ENCODE measurements around the gene HSPG2.

The HSPG2 gene

DNA sequence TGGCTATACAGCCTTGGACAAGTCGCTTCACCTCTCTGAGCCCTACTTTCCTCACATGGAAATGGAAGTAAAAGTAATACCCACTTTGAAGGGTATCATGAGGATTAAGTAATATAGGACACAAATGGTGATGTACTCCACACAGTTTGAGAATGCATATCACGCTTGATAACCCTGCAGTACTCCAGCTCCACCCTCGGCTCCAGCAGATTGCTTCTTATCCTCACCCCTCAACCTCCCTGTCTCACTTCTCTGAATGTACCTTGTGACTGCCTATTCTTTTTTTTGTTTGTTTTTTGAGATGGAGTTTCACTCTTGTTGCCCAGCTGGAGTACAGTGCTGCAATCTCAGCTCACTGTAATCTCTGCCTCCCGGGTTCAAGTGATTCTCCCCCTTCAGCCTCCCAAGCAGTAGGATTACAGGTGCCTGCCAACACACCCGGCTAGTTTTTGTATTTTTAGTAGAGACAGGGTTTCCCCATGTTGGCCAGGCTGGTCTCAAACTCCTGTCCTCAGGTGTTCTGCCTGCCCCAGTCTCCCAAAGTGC is 69.6 kb downstream of the HSPG2 start:
- H3K9me3 ChIP-seq (ENCODE audit: control insufficient read depth, insufficient read depth, low read length), result no peaks in the 10 kb centered on the region
- peaks cover 37% of the 10 kb centered on the region for H3K36me3 ChIP-seq (ENCODE audit: control insufficient read depth, insufficient read depth, low read length)
- no peaks in the 10 kb centered on the region for H3K27me3 ChIP-seq (ENCODE audit: control insufficient read depth, insufficient read depth, low read length)
- H3K9ac ChIP-seq (ENCODE audit: low read depth, low read length), result no peak overlapping the region
- H3K4me1 ChIP-seq (ENCODE audit: control insufficient read depth, insufficient read depth, low read length), result peaks cover 10% of the 10 kb centered on the region
- no peak overlapping the region for H3K4me3 ChIP-seq (ENCODE audit: low read depth, low read length)

DNA sequence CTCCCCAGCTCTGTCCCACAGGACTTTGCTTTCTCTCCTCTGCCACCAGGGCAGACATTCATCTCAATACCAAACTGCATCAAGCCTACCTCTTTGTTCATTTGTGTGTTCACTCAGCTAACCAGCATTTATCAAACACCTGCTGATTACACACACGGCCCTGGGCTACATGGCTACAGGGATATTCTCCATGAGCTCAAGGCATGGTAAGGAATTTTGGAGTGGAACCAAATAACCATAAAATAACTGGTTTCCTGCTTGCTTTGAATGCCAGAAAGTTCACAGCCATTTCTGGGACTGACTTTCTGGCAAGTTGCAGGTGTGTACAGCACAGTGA is 70.4 kb downstream of the HSPG2 start:
- Histone ChIP-seq H3K27me3 (ENCODE audit: control insufficient read depth, insufficient read depth, low read length) (no peaks in the 10 kb centered on the region), H3K36me3 (ENCODE audit: control insufficient read depth, insufficient read depth, low read length) (peaks cover 32% of the 10 kb centered on the region), H3K4me1 (ENCODE audit: control insufficient read depth, insufficient read depth, low read length) (peaks cover 10% of the 10 kb centered on the region), H3K9ac (ENCODE audit: low read depth, low read length) (no peak overlapping the region), H3K9me3 (ENCODE audit: control insufficient read depth, insufficient read depth, low read length) (no peaks in the 10 kb centered on the region), H3K4me3 (ENCODE audit: low read depth, low read length) (no peak overlapping the region)

DNA sequence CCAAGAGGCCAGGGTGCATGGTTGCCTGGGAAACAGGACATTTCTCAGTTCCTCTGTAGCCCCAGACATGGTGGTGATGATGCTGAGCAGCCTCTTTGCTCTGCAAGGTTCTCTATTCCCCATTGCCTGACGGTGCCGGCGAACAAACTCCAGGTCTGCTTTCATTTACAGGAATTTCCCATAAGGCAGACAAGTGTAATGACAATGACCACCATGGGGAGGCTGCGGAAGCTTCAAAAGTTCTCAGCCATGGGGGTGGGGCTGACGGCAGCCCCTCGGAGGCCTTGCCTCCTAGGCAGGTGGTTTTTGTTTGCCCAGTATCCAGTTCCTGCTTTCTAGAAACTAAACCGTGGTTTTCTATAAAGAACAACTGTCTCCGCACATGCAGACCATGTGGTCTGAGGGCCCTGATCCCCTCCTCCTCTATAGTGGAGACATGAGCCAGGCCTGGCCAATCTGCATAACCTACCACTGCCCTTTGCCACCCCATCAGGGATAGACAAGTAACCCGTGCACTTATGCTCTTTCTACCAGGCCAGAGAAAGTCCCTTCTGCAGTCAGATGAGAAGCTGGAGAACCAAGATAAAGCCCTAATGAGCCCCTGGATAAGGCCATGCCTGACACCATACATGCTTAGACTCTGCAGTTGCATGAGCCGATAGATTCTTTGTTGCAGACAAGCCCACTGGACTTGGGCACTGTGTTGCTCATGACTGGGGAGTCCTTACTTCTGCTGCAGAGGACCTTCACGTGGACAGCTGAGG is 71.0 kb downstream of the HSPG2 start:
- Histone ChIP-seq H3K4me3 (ENCODE audit: low read depth, low read length) (no peak overlapping the region), H3K4me1 (ENCODE audit: control insufficient read depth, insufficient read depth, low read length) (peaks cover 10% of the 10 kb centered on the region), H3K9ac (ENCODE audit: low read depth, low read length) (no peak overlapping the region), H3K27me3 (ENCODE audit: control insufficient read depth, insufficient read depth, low read length) (no peaks in the 10 kb centered on the region), H3K36me3 (ENCODE audit: control insufficient read depth, insufficient read depth, low read length) (peaks cover 34% of the 10 kb centered on the region), H3K9me3 (ENCODE audit: control insufficient read depth, insufficient read depth, low read length) (no peaks in the 10 kb centered on the region)

DNA sequence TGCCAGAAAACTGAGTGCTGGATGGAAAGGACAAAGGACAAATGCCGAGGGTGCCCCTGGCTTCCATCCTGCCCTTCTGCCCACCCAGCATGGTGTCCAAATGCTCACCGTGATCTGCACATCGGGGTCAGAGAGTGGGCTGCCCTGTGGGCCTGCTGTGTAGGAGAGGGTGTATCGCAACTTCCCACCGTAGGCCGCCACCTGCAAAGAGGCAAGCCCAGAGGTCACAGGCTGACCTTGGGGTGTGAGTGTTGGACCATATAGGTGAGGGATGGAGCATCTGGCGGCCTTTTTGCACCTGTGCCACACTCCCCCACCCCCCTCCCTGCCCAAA is 71.5 kb downstream of the HSPG2 start:
- Histone ChIP-seq H3K4me3 (ENCODE audit: low read depth, low read length) (no peak overlapping the region), H3K36me3 (ENCODE audit: control insufficient read depth, insufficient read depth, low read length) (peaks cover 30% of the 10 kb centered on the region), H3K27me3 (ENCODE audit: control insufficient read depth, insufficient read depth, low read length) (no peaks in the 10 kb centered on the region), H3K9me3 (ENCODE audit: control insufficient read depth, insufficient read depth, low read length) (no peaks in the 10 kb centered on the region), H3K9ac (ENCODE audit: low read depth, low read length) (no peak overlapping the region), H3K4me1 (ENCODE audit: control insufficient read depth, insufficient read depth, low read length) (peaks cover 10% of the 10 kb centered on the region)

DNA sequence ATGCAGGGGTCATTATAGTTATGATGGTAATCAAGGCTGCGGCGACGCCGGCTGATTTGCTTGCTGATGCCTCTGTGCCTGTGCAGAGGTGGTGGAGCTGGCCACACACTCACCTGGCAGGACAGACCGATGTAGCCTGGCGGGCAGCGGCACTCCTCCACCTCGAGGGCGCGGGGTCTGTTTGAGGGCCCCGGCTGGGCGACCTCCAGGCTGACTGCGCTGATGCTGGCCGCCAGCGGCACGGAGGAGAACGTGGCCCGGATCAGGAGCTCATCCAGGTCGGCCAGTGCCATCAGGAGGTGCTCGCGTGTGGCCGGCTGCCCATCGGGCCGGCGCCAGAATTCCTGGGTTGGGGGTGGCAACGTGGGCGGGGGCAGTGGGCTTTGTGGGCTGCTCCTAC is 72.4 kb downstream of the HSPG2 start:
- H3K9me3 ChIP-seq (ENCODE audit: control insufficient read depth, insufficient read depth, low read length), result no peaks in the 10 kb centered on the region
- H3K36me3 ChIP-seq (ENCODE audit: control insufficient read depth, insufficient read depth, low read length), result peaks cover 25% of the 10 kb centered on the region
- H3K9ac ChIP-seq (ENCODE audit: low read depth, low read length), result no peak overlapping the region
- peaks cover 10% of the 10 kb centered on the region for H3K4me1 ChIP-seq (ENCODE audit: control insufficient read depth, insufficient read depth, low read length)
- no peak overlapping the region for H3K4me3 ChIP-seq (ENCODE audit: low read depth, low read length)
- H3K27me3 ChIP-seq (ENCODE audit: control insufficient read depth, insufficient read depth, low read length), result no peaks in the 10 kb centered on the region

DNA sequence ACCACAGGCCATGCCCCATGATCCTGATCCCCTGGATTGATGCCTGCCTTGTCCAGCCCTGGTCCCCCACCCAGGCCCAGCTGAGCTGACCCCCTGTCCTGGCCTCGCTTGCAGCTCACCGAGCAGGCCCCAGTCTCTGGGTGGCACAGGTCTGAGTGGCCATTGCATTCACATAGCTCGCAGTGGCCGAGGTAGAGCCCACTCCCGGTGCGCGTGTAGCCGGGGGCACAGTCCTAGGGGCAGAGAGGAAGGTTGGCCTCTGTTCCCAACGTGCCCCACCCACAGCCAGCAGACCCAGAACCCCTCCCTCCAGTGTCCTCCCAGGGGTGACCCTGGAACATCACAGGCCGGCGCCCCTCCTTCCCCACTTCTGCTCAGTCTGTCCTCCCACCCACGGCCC is 73.1 kb downstream of the HSPG2 start:
- no peaks in the 10 kb centered on the region for H3K27me3 ChIP-seq (ENCODE audit: control insufficient read depth, insufficient read depth, low read length)
- H3K4me3 ChIP-seq (ENCODE audit: low read depth, low read length), result no peak overlapping the region
- H3K36me3 ChIP-seq (ENCODE audit: control insufficient read depth, insufficient read depth, low read length), result peaks cover 31% of the 10 kb centered on the region
- no peaks in the 10 kb centered on the region for H3K9me3 ChIP-seq (ENCODE audit: control insufficient read depth, insufficient read depth, low read length)
- H3K9ac ChIP-seq (ENCODE audit: low read depth, low read length), result no peak overlapping the region
- peaks cover 8% of the 10 kb centered on the region for H3K4me1 ChIP-seq (ENCODE audit: control insufficient read depth, insufficient read depth, low read length)

DNA sequence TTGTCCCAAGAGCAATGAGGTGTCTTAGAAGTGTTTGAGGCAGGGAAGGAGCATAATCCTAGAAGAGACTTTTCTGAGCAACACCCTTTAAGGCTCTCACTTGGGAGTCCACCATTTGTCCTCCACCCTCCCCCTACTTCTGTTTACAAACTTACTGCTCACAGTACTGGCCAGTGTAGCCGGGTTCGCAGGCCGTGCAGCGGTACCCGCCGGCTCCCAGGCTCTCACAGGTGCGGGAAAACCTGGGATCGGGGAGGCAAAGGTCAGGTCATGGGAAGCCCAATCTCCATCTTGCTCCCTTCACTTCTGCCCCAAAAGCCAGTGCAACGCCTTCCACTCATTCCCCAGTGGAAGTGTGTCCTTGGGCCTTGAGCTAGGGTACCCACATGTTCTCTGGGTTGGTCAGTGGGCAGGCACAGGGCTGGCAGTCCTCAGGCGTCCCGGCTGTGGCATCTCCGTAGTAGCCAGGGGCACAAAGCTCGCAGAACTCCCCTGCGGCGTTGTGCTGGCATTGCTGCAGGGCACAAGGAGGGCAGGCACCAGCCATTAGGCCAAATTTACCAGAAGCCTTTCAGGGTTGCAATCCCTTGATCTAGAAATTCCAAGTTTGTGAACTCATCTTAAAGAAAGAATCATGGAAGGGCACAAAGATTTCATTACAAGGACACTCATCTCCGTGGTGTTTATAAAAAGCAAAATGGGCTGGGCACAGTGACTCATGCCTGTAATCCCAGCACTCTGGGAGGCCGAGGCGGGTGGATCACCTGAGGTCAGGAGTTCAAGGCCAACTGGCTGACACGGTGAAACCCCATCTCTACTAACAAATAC is 75.3 kb downstream of the HSPG2 start:
- no peak overlapping the region for H3K4me3 ChIP-seq (ENCODE audit: low read depth, low read length)
- no peaks in the 10 kb centered on the region for H3K27me3 ChIP-seq (ENCODE audit: control insufficient read depth, insufficient read depth, low read length)
- peaks cover 43% of the 10 kb centered on the region for H3K36me3 ChIP-seq (ENCODE audit: control insufficient read depth, insufficient read depth, low read length)
- H3K9me3 ChIP-seq (ENCODE audit: control insufficient read depth, insufficient read depth, low read length), result no peaks in the 10 kb centered on the region
- H3K9ac ChIP-seq (ENCODE audit: low read depth, low read length), result no peak overlapping the region
- peaks cover 8% of the 10 kb centered on the region for H3K4me1 ChIP-seq (ENCODE audit: control insufficient read depth, insufficient read depth, low read length)

DNA sequence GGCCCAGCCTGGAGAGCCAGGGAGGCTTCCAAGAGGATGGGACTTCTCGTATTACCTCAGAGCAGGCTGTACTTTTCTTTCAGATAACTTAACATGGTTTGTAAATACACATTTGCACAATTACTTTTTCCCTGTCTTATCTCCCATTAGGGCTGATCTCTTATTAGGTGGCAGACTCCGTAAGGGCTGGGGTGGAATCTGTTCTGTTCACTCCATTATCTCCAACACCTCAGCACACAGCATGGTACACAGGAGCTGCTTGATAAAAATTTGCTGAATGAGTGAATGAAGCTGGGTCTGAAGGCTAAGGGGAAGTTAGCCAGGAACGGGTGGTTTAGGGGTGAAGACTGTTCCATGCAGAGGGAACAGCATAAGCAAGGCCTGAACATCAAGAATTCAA is 76.1 kb downstream of the HSPG2 start:
- Histone ChIP-seq H3K36me3 (ENCODE audit: control insufficient read depth, insufficient read depth, low read length) (peaks cover 46% of the 10 kb centered on the region), H3K27me3 (ENCODE audit: control insufficient read depth, insufficient read depth, low read length) (no peaks in the 10 kb centered on the region), H3K4me3 (ENCODE audit: low read depth, low read length) (no peak overlapping the region), H3K9me3 (ENCODE audit: control insufficient read depth, insufficient read depth, low read length) (no peaks in the 10 kb centered on the region), H3K4me1 (ENCODE audit: control insufficient read depth, insufficient read depth, low read length) (peaks cover 2% of the 10 kb centered on the region), H3K9ac (ENCODE audit: low read depth, low read length) (no peak overlapping the region)

DNA sequence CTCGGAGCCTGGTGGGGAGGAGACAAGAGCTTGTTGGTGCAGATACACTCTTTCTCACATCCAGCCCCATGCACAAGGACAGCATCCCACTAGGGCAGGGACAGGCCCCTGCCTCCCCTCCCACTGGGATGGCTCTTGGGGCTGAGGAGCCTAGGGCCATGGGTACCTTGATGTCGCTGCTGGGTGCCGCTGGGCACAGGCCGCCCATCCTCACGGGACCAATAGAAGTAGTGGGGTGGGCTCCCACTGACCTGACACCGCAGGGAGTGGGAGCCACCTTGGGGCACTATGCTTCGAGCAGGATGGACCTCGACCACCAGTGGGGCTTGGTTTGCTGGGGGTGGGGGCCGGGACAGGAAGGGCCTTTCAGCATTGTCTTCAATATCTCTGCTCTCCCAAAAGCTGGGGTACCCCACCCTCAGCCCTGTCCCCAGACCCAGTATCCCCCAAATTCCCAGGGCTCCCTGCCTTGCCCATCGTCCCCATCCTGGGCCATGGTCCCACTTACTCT is 77.4 kb downstream of the HSPG2 start:
- Histone ChIP-seq H3K4me1 (ENCODE audit: control insufficient read depth, insufficient read depth, low read length) (no peaks in the 10 kb centered on the region), H3K9ac (ENCODE audit: low read depth, low read length) (no peak overlapping the region), H3K27me3 (ENCODE audit: control insufficient read depth, insufficient read depth, low read length) (no peaks in the 10 kb centered on the region), H3K9me3 (ENCODE audit: control insufficient read depth, insufficient read depth, low read length) (no peaks in the 10 kb centered on the region), H3K4me3 (ENCODE audit: low read depth, low read length) (no peak overlapping the region), H3K36me3 (ENCODE audit: control insufficient read depth, insufficient read depth, low read length) (peaks cover 51% of the 10 kb centered on the region)

DNA sequence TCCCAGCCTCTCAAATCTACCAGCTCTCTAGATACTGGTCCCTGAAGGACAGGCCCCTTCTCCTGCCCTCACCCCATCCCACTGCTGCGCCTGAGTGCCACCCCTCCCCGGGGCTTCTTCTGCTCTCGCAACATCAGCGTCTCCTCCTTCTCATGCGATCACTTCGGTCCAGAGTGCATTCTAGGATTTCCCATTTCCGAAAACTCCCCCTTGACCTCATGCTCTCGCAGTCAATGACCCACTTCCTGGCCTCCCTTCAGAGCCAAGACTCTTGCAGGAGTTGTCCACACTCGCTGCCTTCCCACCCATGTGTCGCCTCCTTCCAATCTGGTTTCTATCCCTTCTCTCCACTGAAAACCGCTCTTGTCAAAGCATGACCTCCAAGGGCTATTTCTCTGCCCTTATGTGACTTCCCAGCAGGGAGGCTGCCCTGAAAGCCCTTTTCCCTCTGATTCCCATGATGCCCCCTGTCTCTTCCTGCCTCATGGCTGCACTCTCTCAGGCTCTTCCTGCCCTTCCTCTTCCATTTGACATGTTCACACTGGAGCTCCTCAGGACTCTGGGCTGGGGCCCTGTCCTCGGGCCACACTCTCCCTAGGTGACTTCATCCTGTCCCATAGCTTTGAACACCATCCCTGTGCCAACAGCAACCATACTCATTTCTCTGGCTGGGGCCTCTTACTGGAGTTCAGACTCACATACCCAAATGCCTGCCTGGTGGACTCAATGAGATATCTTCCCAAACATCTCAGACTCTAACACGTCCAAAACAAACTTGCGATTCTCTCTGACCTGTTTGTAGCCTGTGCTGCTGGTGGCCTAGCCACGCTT is 79.1 kb downstream of the HSPG2 start:
- peaks cover 55% of the 10 kb centered on the region for H3K36me3 ChIP-seq (ENCODE audit: control insufficient read depth, insufficient read depth, low read length)
- H3K9ac ChIP-seq (ENCODE audit: low read depth, low read length), result no peak overlapping the region
- H3K4me1 ChIP-seq (ENCODE audit: control insufficient read depth, insufficient read depth, low read length), result no peaks in the 10 kb centered on the region
- no peaks in the 10 kb centered on the region for H3K27me3 ChIP-seq (ENCODE audit: control insufficient read depth, insufficient read depth, low read length)
- H3K4me3 ChIP-seq (ENCODE audit: low read depth, low read length), result no peak overlapping the region
- no peaks in the 10 kb centered on the region for H3K9me3 ChIP-seq (ENCODE audit: control insufficient read depth, insufficient read depth, low read length)

DNA sequence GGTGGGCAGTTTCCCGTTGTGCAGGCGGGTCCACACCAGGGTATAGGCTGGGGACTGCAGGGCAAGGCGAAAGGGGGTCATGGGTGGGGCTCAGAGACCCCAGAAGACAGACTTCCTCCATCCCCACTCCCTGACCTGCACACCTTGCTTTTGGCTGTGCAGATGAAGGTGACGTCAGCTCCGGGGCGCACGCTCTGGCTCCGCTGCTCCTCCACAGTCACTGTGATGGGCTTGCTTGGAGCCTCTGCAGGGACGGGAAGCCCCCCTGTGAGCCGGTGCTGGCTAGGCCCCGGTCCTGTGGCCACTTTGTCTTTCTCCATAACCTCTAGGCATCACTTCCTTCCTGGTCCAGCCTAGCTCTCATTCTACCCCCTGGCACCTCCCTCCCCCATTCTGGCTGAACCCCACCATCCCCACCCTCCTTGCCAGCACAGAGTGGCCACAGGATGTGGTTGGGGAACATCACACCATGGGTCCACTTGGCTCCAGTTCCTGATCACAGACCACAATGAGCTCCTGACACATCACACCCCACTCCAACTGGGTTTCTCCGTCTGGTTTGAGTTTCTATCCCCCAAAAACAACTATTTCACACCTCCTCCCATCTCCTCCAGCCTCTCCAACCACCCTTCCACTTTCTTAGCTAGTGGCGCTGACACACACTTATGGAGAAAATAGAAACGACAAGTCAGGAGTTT is 79.8 kb downstream of the HSPG2 start:
- Histone ChIP-seq H3K9me3 (ENCODE audit: control insufficient read depth, insufficient read depth, low read length) (no peaks in the 10 kb centered on the region), H3K27me3 (ENCODE audit: control insufficient read depth, insufficient read depth, low read length) (no peaks in the 10 kb centered on the region), H3K4me3 (ENCODE audit: low read depth, low read length) (no peak overlapping the region), H3K4me1 (ENCODE audit: control insufficient read depth, insufficient read depth, low read length) (no peaks in the 10 kb centered on the region), H3K36me3 (ENCODE audit: control insufficient read depth, insufficient read depth, low read length) (peaks cover 63% of the 10 kb centered on the region), H3K9ac (ENCODE audit: low read depth, low read length) (no peak overlapping the region)
